ENCODE measurements around the gene DCAF4. TPM values are rescaled to one million over a fixed set of nuclear protein-coding genes. Genes with fewer than 3 reads are reported as not detected.

DCAF4 gene
- total RNA-seq, 3 donors from 2014 or later (not counting 1 experiment from before 2014, with no cell fraction given), result 4.6 to 18.6 (median 16.5) TPM

DNA sequence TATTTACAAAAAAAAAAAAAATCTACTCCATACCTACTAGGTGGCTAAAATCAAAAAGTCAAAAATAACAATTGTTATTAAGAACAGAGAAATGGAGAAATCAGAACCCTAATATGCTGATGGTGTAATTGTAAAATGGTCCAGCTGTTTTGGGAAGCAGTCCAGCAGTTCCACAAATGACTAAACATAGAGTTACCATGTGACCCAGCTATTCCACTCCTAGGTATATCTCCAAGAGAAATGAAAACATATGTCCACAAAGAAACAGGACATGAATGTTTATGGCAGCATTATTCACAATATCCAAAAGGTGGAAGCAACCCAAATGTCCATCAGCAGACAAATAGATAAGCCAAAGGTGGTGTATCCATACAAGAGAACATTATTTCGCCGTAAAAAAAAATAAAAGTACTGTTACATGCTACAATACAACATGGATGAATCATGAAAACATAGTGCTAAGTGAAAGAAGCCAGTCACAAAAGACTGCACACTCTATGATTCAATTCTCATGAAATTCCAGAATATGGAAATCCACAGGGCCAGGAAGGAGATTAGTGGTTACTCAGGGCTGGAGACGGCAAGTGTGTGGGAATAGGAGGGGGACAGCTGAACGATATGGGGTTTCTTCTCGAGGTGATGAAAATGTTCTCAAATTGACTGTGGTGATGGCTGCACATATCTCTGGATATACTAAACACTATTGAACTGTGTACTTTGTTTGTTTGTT lies 23.3 kb upstream of the DCAF4 start:
- WGBS (ENCODE audit: insufficient coverage), result 94% methylated on average over 5 of the region's 5 CpGs
- intact Hi-C loops (cut with micrococcal nuclease), result no loop called here

GRCh38 chr14:72903716-72904115 lies 22.5 kb upstream of the DCAF4 start:
- peaks cover 44 to 45% of the 10 kb centered on the region in 2 donors for H3K27me3 Mint-ChIP-seq (ENCODE audit: low read depth in 2 of 2)
- H3K4me1 ChIP-seq (ENCODE audit: control insufficient read depth, insufficient read depth, low read length), result no peaks in the 10 kb centered on the region
- H3K27ac ChIP-seq (ENCODE audit: low read length), result no peak overlapping the region
- H3K27ac Mint-ChIP-seq, result no peak overlapping the region
- intact Hi-C loops (cut with micrococcal nuclease), result no loop called here
- H3K9me3 ChIP-seq (ENCODE audit: control insufficient read depth, insufficient read depth, low read length), result no peaks in the 10 kb centered on the region
- H3K4me3 Mint-ChIP-seq, result no peak overlapping the region
- no peaks in the 10 kb centered on the region for H3K9me3 Mint-ChIP-seq
- no CpG with 5 or more reads among the region's 1 CpG for WGBS (ENCODE audit: insufficient coverage)
- no peaks in the 10 kb centered on the region for H3K36me3 ChIP-seq (ENCODE audit: control insufficient read depth, insufficient read depth, low read length)
- DNase-seq (no peak), ATAC-seq (no peak)
- no peaks in the 10 kb centered on the region for H3K4me1 Mint-ChIP-seq
- H3K4me3 ChIP-seq (ENCODE audit: low read length), result no peak overlapping the region
- no peaks in the 10 kb centered on the region for H3K36me3 Mint-ChIP-seq
- TF ChIP-seq CTCF (IDR thresholded peaks at IDR 0.05), result no peak
- H3K27me3 ChIP-seq (ENCODE audit: control insufficient read depth, insufficient read depth, low read length), result peaks cover 2% of the 10 kb centered on the region

More for the DNA sequence above, 23.3 kb upstream of the DCAF4 start:
- H3K4me3 Mint-ChIP-seq, result no peak overlapping the region
- no peak overlapping the region for H3K4me3 ChIP-seq (ENCODE audit: low read length)
- no peak overlapping the region for H3K27ac ChIP-seq (ENCODE audit: low read length)
- H3K9me3 Mint-ChIP-seq, result no peaks in the 10 kb centered on the region
- no peak for TF ChIP-seq CTCF (IDR thresholded peaks at IDR 0.05)
- H3K36me3 Mint-ChIP-seq, result no peaks in the 10 kb centered on the region
- H3K27ac Mint-ChIP-seq, result no peak overlapping the region
- H3K36me3 ChIP-seq (ENCODE audit: control insufficient read depth, insufficient read depth, low read length), result no peaks in the 10 kb centered on the region
- H3K9me3 ChIP-seq (ENCODE audit: control insufficient read depth, insufficient read depth, low read length), result no peaks in the 10 kb centered on the region
- no peaks in the 10 kb centered on the region for H3K4me1 Mint-ChIP-seq
- DNase-seq, result no peak
- H3K4me1 ChIP-seq (ENCODE audit: control insufficient read depth, insufficient read depth, low read length), result no peaks in the 10 kb centered on the region
- ATAC-seq, result no peak
- H3K27me3 ChIP-seq (ENCODE audit: control insufficient read depth, insufficient read depth, low read length), result peaks cover 2% of the 10 kb centered on the region
- H3K27me3 Mint-ChIP-seq (ENCODE audit: low read depth in 2 of 2), result peaks cover 45 to 50% of the 10 kb centered on the region in 2 donors

DNA sequence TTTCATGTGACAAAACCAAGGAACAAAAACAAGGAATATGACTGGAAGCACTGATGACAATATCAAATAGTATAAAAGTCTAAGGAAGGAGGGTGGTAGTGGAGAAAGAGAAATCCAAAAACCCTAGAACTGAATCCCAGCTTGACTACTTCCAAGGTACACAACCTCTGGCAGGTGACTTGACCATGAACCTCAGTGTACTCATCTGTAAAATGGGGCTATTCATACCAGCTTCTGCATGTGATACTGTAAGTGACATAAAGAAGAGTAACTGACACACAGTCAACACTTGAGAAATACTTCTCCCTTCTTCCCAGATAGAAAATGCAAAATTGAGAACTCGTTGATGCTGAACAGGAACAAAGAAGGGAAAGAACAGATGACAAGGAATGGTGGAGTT lies 22.0 kb upstream of the DCAF4 start:
- no peak overlapping the region for H3K27ac ChIP-seq (ENCODE audit: low read length)
- no peaks in the 10 kb centered on the region for H3K9me3 Mint-ChIP-seq
- no peaks in the 10 kb centered on the region for H3K4me1 Mint-ChIP-seq
- intact Hi-C loops (cut with micrococcal nuclease), result no loop called here
- no peak overlapping the region for H3K4me3 ChIP-seq (ENCODE audit: low read length)
- H3K27ac Mint-ChIP-seq, result no peak overlapping the region
- H3K4me3 Mint-ChIP-seq, result no peak overlapping the region
- peaks cover 2% of the 10 kb centered on the region for H3K27me3 ChIP-seq (ENCODE audit: control insufficient read depth, insufficient read depth, low read length)
- no peak for DNase-seq
- WGBS (ENCODE audit: insufficient coverage), result 43% methylated on average over 1 of the region's 1 CpG
- ATAC-seq, result no peak
- H3K36me3 Mint-ChIP-seq, result no peaks in the 10 kb centered on the region
- peaks cover 44 to 45% of the 10 kb centered on the region in 2 donors for H3K27me3 Mint-ChIP-seq (ENCODE audit: low read depth in 2 of 2)
- no peaks in the 10 kb centered on the region for H3K36me3 ChIP-seq (ENCODE audit: control insufficient read depth, insufficient read depth, low read length)
- no peaks in the 10 kb centered on the region for H3K9me3 ChIP-seq (ENCODE audit: control insufficient read depth, insufficient read depth, low read length)
- no peaks in the 10 kb centered on the region for H3K4me1 ChIP-seq (ENCODE audit: control insufficient read depth, insufficient read depth, low read length)
- no peak for TF ChIP-seq CTCF (IDR thresholded peaks at IDR 0.05)
